CD14-positive monocyte (primary cell): ENCODE results near the gene GTPBP6. TPM values are rescaled to one million over a fixed set of nuclear protein-coding genes. Genes with fewer than 3 reads are reported as not detected.
A peak's percentile ranks its signal among the peaks of the same experiment; 100 is the strongest.

Experiments
- DNase-seq, 3 donors: peaks; one replicate each; pipeline ENCODE4 v3.0.0-alpha.2; 2011 to 2022
- H2AFZ ChIP-seq: 2 replicates; pipeline ENCODE4 v1.6.0; 2012; ENCODE audit warnings: mild to moderate bottlenecking, low read depth, low read length, inconsistent platforms; ENCODE audit not compliant: insufficient read depth, poor library complexity, severe bottlenecking
- H3K27ac ChIP-seq, 2 donors: 1 replicate in 1 of 2; 2 replicates in 1 of 2; pipeline ENCODE4 v1.5.1; 2012 to 2013; ENCODE audit warnings: low read length in 2 of 2, control low read depth in 1 of 2, inconsistent platforms in 1 of 2, low read depth in 1 of 2, mild to moderate bottlenecking in 1 of 2
- H3K27me3 ChIP-seq, 2 donors: one replicate each; pipeline versions ENCODE4 v1.6.0 to v1.6.1; 2011 to 2013; ENCODE audit warnings: low read length in 2 of 2; ENCODE audit not compliant: control insufficient read depth in 2 of 2, insufficient read depth in 2 of 2
- H3K36me3 ChIP-seq, 2 donors: replicated peaks in 1 of 2; 1 replicate in 1 of 2; 2 replicates in 1 of 2; pipeline versions ENCODE4 v1.5.1 to v1.6.1; 2012 to 2013; ENCODE audit warnings: low read length in 2 of 2, control low read depth in 1 of 2, inconsistent platforms in 1 of 2, mild to moderate bottlenecking in 1 of 2; ENCODE audit not compliant: insufficient read depth in 2 of 2, control insufficient read depth in 1 of 2
- H3K4me1 ChIP-seq, 2 donors: 1 replicate in 1 of 2; 2 replicates in 1 of 2; pipeline versions ENCODE4 v1.5.1 to v1.6.1; 2012 to 2013; ENCODE audit warnings: low read length in 2 of 2, control low read depth in 1 of 2, inconsistent platforms in 1 of 2, mild to moderate bottlenecking in 1 of 2, moderate library complexity in 1 of 2; ENCODE audit not compliant: insufficient read depth in 2 of 2, control insufficient read depth in 1 of 2
- H3K4me2 ChIP-seq: replicated peaks from 2 replicates; pipeline ENCODE3; 2012; ENCODE audit warnings: low read length, moderate library complexity, mild to moderate bottlenecking; ENCODE audit not compliant: poor library complexity, severe bottlenecking; ENCODE audit errors: extremely low read depth
- H3K4me3 ChIP-seq, 3 experiments: fragments of 200-600 bp in 1 of 3; sonication (generic) in 1 of 3; replicated peaks in 1 of 3; 1 replicate in 2 of 3; 2 replicates in 1 of 3; pipeline ENCODE4 v1.5.1; 2011 to 2013; ENCODE audit warnings: low read length in 3 of 3, mild to moderate bottlenecking in 3 of 3, control low read depth in 2 of 3, low read depth in 2 of 3, inconsistent platforms in 1 of 3, moderate library complexity in 1 of 3
- H3K79me2 ChIP-seq: 2 replicates; pipeline ENCODE4 v1.6.0; 2012; ENCODE audit warnings: mild to moderate bottlenecking, control low read depth, inconsistent platforms, low read length, moderate library complexity; ENCODE audit not compliant: insufficient read depth
- H3K9ac ChIP-seq: 2 replicates; pipeline ENCODE4 v1.6.0; 2017; ENCODE audit warnings: low read length, mild to moderate bottlenecking; ENCODE audit not compliant: insufficient read depth, poor library complexity, severe bottlenecking
- H3K9me3 ChIP-seq, 2 donors: replicated peaks in 1 of 2; 1 replicate in 1 of 2; 2 replicates in 1 of 2; pipeline versions ENCODE4 v1.5.1 to v1.6.1; 2012 to 2013; ENCODE audit warnings: low read length in 2 of 2, control low read depth in 1 of 2; ENCODE audit not compliant: control insufficient read depth in 1 of 2, insufficient read depth in 1 of 2
- H4K20me1 ChIP-seq: 2 replicates; pipeline ENCODE4 v1.6.0; 2012; ENCODE audit warnings: mild to moderate bottlenecking, low read length, control low read depth, moderate library complexity; ENCODE audit not compliant: insufficient read depth
- H3K27ac Mint-ChIP-seq, 7 donors: one replicate each; pipeline ENCODE4 v1.8.0; 2020; ENCODE audit warnings: mild to moderate bottlenecking in 7 of 7, mixed read lengths in 7 of 7, moderate library complexity in 6 of 7, inconsistent platforms in 2 of 7
- H3K27me3 Mint-ChIP-seq, 3 donors: one replicate each; pipeline ENCODE4 v1.8.0; 2021 to 2022; ENCODE audit warnings: low read depth in 3 of 3, mild to moderate bottlenecking in 3 of 3, mixed read lengths in 3 of 3, moderate library complexity in 3 of 3, inconsistent platforms in 1 of 3
- H3K36me3 Mint-ChIP-seq, 2 donors: one replicate each; pipeline ENCODE4 v1.8.0; 2020; ENCODE audit warnings: mixed read lengths in 2 of 2, inconsistent platforms in 1 of 2, mild to moderate bottlenecking in 1 of 2
- H3K4me1 Mint-ChIP-seq: one replicate; pipeline ENCODE4 v1.8.0; 2020; ENCODE audit warnings: mild to moderate bottlenecking, mixed read lengths
- H3K4me3 Mint-ChIP-seq, 2 donors: one replicate each; pipeline ENCODE4 v1.8.0; 2020; ENCODE audit warnings: mild to moderate bottlenecking in 2 of 2, mixed read lengths in 2 of 2, moderate library complexity in 1 of 2
- H3K9me3 Mint-ChIP-seq, 7 donors: one replicate each; pipeline ENCODE4 v1.8.0; 2020 to 2022; ENCODE audit warnings: mixed read lengths in 7 of 7, mild to moderate bottlenecking in 6 of 7, moderate library complexity in 6 of 7, inconsistent platforms in 2 of 7
- WGBS: methylation state at CpG from one replicate; pipeline ENCODE4 v1.1.5; 2013; ENCODE audit warnings: missing lambda C conversion rate; ENCODE audit not compliant: insufficient coverage; 5-methylcytosine and 5-hydroxymethylcytosine counted together
- intact Hi-C, 2 donors: fragments of 100-400 bp; cut with micrococcal nuclease; formaldehyde crosslinking; loops; one replicate each; pipeline versions ENCODE4 v1.15.0 to v1.15.1; 2023
- polyA plus RNA-seq, 3 donors: library from polyadenylated mRNA; depleted of rRNA in 1 of 3; unstranded in 2 of 3; stranded (reverse) in 1 of 3; fragments of 300-500 nt in 2 of 3; fragments of >200 nt in 1 of 3; fragmentation: Illumina TruSeq in 2 of 3; gene quantifications; 1 replicate in 2 of 3; 2 replicates in 1 of 3; pipeline ENCODE4 v1.2.3, GENCODE V29; 2012 to 2021
- TF ChIP-seq, protein P1 (sequence below): fragments of 200-600 bp; IDR thresholded peaks from one replicate; pipeline ENCODE4 v1.8.0; 2022; ENCODE audit warnings: antibody characterized with exemption, mild to moderate bottlenecking

The GTPBP6 gene
- polyA plus RNA-seq, 3 donors: 17.2 to 39.3 (median 27.0) TPM

DNA sequence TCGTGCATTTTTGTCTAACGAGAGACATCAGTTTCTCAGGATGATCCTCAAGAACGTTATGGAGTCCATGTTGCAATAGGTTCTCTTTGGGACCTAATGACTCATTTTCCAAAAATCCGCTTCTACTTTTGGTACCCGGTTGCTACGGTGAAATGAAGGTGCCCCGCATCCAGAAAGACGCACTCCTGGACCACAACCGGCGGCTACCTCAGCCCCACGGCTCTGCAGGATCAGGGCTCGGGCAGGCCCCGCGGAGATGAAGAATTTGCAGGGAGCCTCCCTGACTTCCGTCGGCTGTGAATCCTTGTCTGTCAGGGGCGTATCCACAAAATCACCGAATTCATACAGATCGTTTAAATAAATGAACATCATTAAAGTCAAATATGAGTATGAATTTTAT lies 15.6 kb downstream of the GTPBP6 start:
- peaks cover 0 to 17% (median 3%) of the 10 kb centered on the region in 7 donors for H3K9me3 Mint-ChIP-seq
- peaks cover 42 to 76% of the 10 kb centered on the region in 2 donors for H3K36me3 Mint-ChIP-seq
- no peak for DNase-seq

DNA sequence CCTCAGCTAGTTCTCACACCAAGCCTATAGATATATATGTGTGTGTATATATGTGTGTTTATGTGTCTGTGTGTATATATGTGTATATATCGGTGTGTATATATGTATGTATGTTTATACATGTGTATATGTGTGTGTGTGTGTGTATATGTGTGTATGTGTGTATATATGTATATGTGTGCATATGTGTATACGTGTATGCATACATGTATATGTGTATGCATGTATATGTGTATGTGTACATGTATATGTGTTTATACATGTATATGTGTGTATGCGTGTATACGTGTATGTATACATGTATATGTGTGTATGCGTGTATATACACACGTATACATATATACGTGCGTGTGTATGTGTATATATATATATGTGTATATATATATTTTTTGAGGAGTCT lies 18.3 kb downstream of the GTPBP6 start:
- H3K4me3 Mint-ChIP-seq: no peak overlapping the region
- intact Hi-C loops: no loop called here
- WGBS: 100% methylated on average over 3 of the region's 8 CpGs

More for the DNA sequence above, 15.6 kb downstream of the GTPBP6 start:
- intact Hi-C loops: no loop called here
- TF ChIP-seq, protein P1, sequence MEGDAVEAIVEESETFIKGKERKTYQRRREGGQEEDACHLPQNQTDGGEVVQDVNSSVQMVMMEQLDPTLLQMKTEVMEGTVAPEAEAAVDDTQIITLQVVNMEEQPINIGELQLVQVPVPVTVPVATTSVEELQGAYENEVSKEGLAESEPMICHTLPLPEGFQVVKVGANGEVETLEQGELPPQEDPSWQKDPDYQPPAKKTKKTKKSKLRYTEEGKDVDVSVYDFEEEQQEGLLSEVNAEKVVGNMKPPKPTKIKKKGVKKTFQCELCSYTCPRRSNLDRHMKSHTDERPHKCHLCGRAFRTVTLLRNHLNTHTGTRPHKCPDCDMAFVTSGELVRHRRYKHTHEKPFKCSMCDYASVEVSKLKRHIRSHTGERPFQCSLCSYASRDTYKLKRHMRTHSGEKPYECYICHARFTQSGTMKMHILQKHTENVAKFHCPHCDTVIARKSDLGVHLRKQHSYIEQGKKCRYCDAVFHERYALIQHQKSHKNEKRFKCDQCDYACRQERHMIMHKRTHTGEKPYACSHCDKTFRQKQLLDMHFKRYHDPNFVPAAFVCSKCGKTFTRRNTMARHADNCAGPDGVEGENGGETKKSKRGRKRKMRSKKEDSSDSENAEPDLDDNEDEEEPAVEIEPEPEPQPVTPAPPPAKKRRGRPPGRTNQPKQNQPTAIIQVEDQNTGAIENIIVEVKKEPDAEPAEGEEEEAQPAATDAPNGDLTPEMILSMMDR: no peak
- Mint-ChIP-seq H3K27ac (peak overlapping the region in 2 of 7 donors; percentile 68 to 71), H3K27me3 (no peaks in the 10 kb centered on the region), H3K4me1 (no peaks in the 10 kb centered on the region), H3K4me3 (no peak overlapping the region)
- Histone ChIP-seq H3K36me3 (peaks cover 43 to 82% of the 10 kb centered on the region in 2 donors), H3K4me2 (no peak overlapping the region), H3K9me3 (peaks cover 3 to 16% of the 10 kb centered on the region in 2 donors), H3K79me2 (no peaks in the 10 kb centered on the region), H3K4me3 (no peak overlapping the region), H3K27ac (no peak overlapping the region), H3K9ac (no peak overlapping the region), H4K20me1 (no peaks in the 10 kb centered on the region), H3K4me1 (no peaks in the 10 kb centered on the region), H3K27me3 (no peaks in the 10 kb centered on the region), H2AFZ (no peak overlapping the region)
- 96% methylated on average over 14 of the region's 19 CpGs for WGBS

More for the DNA sequence above, 18.3 kb downstream of the GTPBP6 start:
- Histone ChIP-seq H4K20me1 (no peaks in the 10 kb centered on the region), H3K4me3 (no peak overlapping the region), H3K79me2 (no peaks in the 10 kb centered on the region), H3K4me1 (no peaks in the 10 kb centered on the region), H3K27ac (no peak overlapping the region), H2AFZ (no peak overlapping the region), H3K36me3 (peaks cover 24 to 66% of the 10 kb centered on the region in 2 donors), H3K9me3 (peaks cover 3 to 16% of the 10 kb centered on the region in 2 donors), H3K4me2 (no peak overlapping the region), H3K27me3 (no peaks in the 10 kb centered on the region), H3K9ac (no peak overlapping the region)
- DNase-seq: no peak
- H3K9me3 Mint-ChIP-seq: peaks cover 0 to 16% (median 2%) of the 10 kb centered on the region in 7 donors
- no peaks in the 10 kb centered on the region for H3K27me3 Mint-ChIP-seq
- H3K36me3 Mint-ChIP-seq: peaks cover 38 to 67% of the 10 kb centered on the region in 2 donors
- H3K4me1 Mint-ChIP-seq: no peaks in the 10 kb centered on the region
- no peak overlapping the region for H3K27ac Mint-ChIP-seq
- TF ChIP-seq, protein P1: no peak
